ENCODE measurements around the gene DSN1. TPM values are rescaled to one million over a fixed set of nuclear protein-coding genes. Genes with fewer than 3 reads are reported as not detected.
"Not testable (repeated sequence)": the region's sequence is repeated elsewhere in the genome, so short reads cannot be mapped to it uniquely, and the experiment has no call there.

The DSN1 gene
- 44.3 and 47.9 TPM in 2 replicates for total RNA-seq (2014; rRNA removed; shearing (Covaris generic))

GRCh38 chr20:36773597-36774390 lies at the start of gene DSN1:
Gene DSN1 (minus strand): TSS chr20:36773763. CDS start chr20:36771458, 2,305 bp downstream.
- peak; percentile 97 for DNase-seq (ENCODE audit: low spot score)

- no peak for DNase-seq (ENCODE audit: low spot score)
These were observed 49.6 kb upstream of the DSN1 start for GRCh38 chr20:36823121-36823520.

- DNase-seq (ENCODE audit: low spot score): no peak
These were observed 48.4 kb upstream of the DSN1 start for GRCh38 chr20:36821964-36822437.

GRCh38 chr20:36820928-36821327 lies 47.4 kb upstream of the DSN1 start:
- no peak for DNase-seq (ENCODE audit: low spot score)

DNA sequence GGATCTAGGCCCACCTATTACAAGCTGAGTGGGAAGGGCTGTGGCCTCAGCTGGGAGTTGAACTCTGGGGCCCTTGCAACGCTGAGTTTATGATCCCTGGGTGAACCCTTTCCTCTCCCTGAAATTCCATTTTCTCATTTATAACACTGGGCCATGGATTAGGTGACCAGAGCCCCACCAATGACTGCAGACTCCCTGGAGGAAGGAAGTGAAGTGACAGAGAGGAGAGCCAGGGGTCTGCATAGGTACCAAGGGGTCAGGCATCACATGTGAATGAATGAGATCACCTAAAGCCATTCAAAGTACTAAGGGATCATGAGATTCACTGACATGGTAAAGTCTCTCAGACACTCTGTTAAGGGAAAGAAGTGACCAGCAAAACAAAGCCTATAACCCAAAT lies 46.5 kb upstream of the DSN1 start:
- DNase-seq (ENCODE audit: low spot score): no peak

GRCh38 chr20:36819659-36820058 lies 46.1 kb upstream of the DSN1 start:
- no peak for DNase-seq (ENCODE audit: low spot score)

DNA sequence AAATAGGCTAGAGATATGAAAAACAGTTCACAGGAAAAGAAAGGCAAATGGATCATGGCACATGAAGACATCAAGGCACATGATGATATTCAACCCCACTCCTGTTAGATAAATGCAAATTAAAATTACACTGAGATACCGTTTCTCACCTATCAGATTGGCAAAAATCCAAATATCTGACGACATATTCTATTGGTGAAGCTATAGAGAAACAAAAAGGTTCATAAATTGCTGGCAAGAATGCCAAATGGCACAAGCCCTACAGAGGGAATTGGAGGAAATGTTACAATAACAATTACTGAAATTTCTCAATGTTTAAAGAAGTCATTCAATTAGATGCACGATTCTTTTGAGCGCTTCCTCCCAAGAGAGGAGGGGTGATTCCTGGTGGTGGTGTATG lies 45.3 kb upstream of the DSN1 start:
- DNase-seq (ENCODE audit: low spot score): no peak

- no peak for DNase-seq (ENCODE audit: low spot score)
These were observed 44.6 kb upstream of the DSN1 start for GRCh38 chr20:36818185-36818584.

GRCh38 chr20:36817496-36817895 lies 43.9 kb upstream of the DSN1 start:
- DNase-seq (ENCODE audit: low spot score): no peak

DNA sequence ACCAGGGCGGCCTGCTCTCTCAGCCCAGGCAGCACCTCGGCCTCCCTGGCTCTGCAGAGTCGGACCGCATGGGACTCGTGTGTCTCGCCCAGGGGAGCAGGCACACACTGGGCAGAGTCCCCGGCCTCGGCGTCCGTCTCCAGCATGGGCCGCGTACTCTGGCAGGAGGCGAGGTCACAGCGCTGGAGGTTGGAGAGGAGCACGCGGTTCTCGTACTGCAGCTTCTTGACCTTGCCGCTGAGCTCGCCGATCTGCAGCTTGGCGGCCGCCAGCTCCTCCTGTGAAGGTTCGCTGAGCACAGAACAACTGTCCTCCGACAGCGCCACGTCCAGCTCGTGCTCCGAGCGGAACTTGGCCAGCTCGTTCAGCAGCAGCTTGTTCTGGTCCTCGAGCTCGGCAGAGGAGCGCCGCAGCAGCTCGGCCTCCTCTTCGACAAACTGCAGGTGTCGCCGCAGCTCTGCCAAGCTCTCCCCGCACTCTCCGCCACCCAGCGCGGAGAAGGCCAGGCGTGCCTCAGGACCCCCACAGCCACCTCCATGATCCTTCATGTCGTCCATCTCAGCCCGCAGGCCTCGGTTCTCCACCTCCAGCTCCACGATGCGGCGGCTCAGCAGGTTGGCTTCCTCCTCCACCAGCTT lies 42.0 kb upstream of the DSN1 start:
- no peak for DNase-seq (ENCODE audit: low spot score)

- no peak for DNase-seq (ENCODE audit: low spot score)
These were observed 39.3 kb upstream of the DSN1 start for GRCh38 chr20:36812594-36813463.

GRCh38 chr20:36808317-36809257 lies 35.0 kb upstream of the DSN1 start:
- no peak for DNase-seq (ENCODE audit: low spot score)

DNA sequence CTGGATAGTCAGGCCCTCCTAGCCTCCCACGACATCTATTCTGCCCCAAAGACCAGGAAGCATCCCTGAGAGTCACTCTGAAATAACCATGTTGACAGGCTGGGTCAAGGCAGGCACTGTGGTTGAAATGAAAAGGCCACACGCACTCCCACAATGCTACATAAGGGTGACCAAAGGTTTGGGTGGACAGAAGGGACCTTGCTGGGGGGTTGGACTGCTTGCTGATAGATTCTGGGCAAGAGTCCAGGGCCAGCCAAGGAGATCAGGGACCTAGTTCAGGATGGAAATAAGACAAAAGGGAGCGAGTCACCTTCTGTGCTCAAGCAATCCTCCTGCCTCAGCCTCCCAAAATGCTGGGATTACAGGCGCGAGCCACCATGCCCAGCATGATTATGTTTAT lies 32.5 kb upstream of the DSN1 start:
- DNase-seq (ENCODE audit: low spot score): no peak

- DNase-seq (ENCODE audit: low spot score): no peak
These were observed 31.8 kb upstream of the DSN1 start for GRCh38 chr20:36805396-36805795.

- DNase-seq (ENCODE audit: low spot score): no peak
These were observed 30.9 kb upstream of the DSN1 start for GRCh38 chr20:36804425-36804824.

GRCh38 chr20:36802326-36803222 lies 29.0 kb upstream of the DSN1 start:
- no peak for DNase-seq (ENCODE audit: low spot score)

DNA sequence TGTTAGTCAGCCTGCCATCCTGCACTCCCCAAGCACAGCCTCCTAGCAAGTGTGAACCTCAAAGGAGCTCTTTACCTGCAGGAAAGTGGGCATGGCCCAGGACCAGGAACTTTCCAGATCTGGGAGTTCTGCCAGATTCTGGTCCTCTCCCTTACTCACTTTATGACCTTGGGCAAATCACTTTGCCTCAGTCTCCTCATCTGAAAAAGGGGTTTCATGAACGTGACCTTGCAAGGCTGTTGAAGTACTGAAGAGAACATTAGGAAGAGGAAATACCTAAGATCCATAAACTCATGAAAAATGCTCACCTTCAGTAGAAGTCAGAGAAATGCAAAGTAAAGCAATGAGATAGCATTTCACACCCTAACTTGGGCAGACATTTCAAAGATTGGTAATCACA lies 26.8 kb upstream of the DSN1 start:
- DNase-seq (ENCODE audit: low spot score): no peak

DNA sequence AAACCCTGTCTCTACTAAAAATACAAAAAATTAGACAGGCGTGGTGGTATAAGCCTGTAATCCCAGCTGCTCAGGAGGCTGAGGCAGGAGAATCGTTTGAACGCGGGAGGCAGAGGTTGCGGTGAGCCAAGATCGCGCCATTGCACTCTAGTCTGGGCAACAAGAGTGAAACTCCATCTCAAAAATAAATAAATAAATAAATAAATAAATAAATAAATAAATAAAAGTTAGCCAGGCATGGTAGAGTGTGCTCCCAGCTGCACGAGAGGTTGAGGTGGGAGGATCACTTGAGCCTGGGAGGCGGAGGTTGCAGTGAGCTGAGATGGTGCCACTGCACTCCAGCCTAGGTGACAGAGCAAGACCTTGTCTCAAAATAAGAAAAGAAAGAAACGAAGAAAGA lies 25.8 kb upstream of the DSN1 start:
- not testable (repeated sequence) for DNase-seq (ENCODE audit: low spot score)

- no peak for DNase-seq (ENCODE audit: low spot score)
These were observed 23.3 kb upstream of the DSN1 start for GRCh38 chr20:36796875-36797274.

GRCh38 chr20:36796117-36796516 lies 22.6 kb upstream of the DSN1 start:
- DNase-seq (ENCODE audit: low spot score): no peak
